Measurements from ENCODE around the gene IL25.
"Not testable (repeated sequence)": the region's sequence is repeated elsewhere in the genome, so short reads cannot be mapped to it uniquely, and the experiment has no call there.

IL25 gene

GRCh38 chr14:23376482-23377197 is 4.0 kb downstream of the IL25 start, which contains the start of gene CMTM5:
TSS of gene CMTM5 (plus strand) at chr14:23377046. CDS start at chr14:23377252, 206 bp downstream.
- DNase-seq = peak; percentile 94

GRCh38 chr14:23377198-23377550 is 4.6 kb downstream of the IL25 start:
- DNase-seq = no peak

DNA sequence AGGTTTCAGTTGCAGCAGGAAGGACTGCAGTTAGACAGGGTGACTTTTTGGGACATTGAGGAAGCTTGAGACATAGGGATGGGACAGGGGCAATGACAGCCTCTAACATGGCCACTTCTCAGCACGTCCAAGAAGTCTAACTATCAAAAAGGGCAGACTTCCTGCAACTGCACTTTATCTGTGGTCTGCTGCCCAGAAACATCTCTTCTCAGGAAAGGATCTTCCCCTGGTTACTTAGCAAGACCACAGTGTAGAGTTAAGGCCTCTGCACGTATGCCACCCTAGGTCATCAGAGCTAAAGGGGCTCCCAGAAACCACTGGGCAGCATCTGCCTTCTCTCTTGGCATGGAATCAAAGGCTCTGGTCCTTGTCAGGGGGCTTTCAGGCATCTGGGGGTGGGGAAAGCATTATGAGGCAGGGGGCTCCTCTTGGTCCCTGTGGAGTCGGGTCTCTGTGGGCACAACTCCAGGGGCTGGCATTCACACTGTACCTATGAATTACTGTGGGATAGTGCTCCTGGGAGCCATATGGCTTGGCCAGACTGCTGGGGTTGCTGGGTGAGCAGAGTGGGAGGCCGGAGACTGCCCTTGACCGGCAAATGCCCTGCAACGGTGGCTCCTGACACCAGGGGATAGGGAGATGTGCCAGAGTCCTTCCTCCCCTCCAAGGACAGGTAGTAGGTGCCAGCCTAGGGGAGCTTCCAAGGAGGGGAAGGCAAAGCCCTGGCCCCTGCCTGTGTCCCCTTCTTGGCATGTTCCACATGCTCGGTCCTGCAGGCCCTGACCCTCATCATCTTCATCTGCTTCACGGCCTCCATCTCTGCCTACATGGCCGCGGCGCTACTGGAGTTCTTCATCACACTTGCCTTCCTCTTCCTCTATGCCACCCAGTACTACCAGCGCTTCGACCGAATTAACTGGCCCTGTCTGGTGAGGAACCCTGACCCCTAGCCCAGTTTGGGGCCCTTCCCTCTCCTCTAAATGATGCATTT is 5.3 kb downstream of the IL25 start:
- no peak for DNase-seq

- DNase-seq = no peak
These were observed 6.1 kb downstream of the IL25 start for GRCh38 chr14:23378612-23379220.

- DNase-seq = peak; percentile 37
These were observed 7.0 kb downstream of the IL25 start for GRCh38 chr14:23379366-23380196.

DNA sequence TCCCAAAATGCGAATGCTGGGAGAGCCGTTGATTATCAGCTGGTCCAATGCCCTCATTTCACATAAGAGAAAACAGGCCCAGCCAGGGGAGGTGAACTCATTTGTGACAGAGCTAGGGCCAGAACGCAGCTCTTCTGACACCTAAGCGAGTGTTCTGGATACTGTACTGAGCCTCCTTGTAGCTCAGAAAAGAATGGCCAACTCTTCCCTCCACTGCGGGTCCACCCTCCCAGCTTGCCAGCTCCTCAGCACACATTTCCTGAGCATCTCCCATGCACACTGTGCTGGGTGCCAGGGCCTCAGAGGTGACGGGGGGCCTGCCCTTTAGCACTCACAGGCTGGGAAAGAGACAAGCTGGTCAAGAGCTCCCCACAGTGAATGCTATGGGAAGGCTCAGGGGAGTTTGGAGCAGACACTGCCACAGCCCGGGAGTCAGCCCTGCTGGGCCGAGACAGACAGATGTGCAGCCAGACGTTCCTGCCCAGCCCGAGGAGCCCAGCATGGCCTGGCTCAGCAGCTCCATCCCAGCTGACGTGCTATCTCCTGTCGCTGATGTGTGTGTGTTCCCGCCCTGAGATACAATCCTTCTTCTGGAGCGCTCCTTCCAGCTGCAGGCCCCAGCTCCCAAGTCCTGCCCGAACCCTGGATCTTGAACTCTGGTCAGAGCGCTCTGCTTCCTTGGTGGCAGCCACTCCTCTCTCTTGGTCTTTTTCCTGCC is 7.7 kb downstream of the IL25 start:
- DNase-seq = peak; percentile 4

DNA sequence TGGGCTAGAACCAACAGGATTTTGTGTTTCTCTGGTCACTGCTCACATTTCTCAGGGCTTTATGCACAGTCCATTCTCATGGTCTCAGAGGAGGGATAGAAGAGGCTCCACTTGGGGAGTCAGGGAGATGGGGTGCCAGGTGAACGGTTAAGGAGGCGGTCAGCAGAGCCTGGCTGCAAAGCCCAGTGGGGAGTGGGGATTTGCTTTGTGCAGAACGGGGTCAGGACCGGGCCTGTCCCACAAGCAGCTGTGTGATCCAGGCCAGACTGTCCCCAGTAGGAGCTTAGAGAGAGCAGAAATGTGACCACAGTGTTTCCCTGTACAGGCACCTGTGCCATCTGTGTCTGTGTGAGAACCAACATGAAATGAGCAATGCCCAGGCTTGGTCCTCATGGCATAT is 8.4 kb downstream of the IL25 start:
- no peak for DNase-seq

DNA sequence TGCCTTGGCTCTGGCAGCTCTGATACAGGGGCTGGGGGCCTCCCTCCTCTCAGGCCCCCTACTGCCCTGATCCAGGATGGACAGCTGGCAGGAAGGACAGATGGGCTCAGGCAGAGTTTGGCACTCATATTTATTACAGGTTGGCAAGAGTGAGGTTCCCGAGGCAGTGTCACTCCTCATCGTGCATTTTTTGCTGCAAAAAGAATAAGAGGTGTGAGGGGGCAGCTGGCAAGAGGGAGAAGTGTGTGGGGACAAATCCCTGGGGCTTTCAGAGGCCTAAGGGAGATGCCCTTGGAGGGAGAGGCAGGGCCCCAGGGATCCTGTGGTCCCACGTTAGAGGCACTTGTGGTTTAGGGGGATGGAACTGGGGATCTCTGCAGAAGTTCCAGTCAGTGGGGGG is 9.3 kb downstream of the IL25 start:
- DNase-seq = no peak

DNA sequence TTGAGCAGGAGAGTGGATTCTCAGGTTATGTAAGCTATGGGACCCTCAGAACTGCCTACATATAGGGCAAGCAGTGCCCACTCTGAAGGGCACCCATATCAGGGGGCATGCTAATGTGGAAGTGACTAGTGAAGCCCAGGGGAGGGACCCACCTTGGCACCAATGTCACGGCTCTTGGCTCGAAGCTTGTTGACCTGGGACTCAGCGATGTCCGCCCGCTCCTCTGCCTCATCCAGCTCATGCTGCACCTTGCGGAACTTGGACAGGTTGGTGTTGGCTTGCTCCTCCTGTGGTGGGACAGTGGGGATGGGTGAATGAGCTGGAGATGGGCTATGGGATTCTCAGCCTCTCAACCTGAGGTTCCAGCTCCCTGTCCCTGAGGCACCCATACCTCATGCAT is 9.7 kb downstream of the IL25 start:
- no peak for DNase-seq

GRCh38 chr14:23382731-23383440 is 10.3 kb downstream of the IL25 start:
- DNase-seq = no peak

DNA sequence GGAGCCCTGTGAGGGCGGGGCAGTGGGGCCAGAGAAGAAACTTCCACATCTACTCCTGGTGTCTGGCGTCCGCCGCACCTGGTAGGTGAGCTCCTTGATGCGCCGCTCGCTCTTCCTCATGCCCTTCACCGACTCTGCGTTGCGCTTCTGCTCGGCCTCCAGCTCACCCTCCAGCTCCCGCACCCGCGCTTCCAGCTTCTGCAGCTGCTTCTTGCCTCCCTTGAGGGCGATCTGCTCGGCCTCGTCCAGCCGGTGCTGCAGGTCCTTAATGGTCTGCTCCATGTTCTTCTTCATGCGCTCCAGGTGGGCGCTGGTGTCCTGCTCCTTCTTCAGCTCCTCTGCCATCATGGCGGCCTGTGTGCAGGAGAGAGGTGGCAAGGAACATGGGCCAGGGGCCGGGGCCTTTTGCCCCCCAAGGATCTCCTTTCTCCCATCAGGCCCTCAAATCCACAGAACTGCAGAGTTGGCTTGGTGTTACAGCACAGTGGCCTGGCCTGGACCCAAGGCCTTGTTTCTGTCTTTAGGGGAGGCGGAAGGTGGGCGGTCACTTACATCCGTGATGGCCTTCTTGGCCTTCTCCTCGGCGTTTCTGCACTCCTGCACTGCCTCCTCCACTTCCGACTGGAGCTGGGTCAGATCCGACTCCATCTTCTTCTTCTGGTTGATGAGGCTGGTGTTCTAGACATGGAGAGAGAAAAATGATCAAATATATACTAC is 11.9 kb downstream of the IL25 start:
- DNase-seq = no peak

DNA sequence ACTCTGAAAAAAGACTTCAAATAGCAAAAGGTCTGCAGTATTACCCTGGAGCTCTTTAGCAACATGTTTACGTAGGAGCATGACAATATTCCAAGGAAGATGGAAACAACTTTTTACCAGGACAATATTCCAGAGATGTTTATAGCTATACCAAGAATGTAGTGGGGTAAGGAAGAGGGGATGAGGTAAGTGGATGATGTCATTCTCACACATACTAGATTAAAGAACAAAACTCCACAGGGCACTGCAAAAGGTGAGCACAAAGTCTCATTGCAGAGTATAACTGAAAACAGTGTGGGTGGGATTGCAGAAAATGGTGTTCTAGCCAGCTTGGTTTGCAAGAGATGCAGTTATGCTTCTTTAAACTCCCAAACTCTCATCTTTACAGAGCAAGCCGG is 12.6 kb downstream of the IL25 start:
- no peak for DNase-seq

GRCh38 chr14:23385642-23386265 is 13.1 kb downstream of the IL25 start:
- DNase-seq = no peak

DNA sequence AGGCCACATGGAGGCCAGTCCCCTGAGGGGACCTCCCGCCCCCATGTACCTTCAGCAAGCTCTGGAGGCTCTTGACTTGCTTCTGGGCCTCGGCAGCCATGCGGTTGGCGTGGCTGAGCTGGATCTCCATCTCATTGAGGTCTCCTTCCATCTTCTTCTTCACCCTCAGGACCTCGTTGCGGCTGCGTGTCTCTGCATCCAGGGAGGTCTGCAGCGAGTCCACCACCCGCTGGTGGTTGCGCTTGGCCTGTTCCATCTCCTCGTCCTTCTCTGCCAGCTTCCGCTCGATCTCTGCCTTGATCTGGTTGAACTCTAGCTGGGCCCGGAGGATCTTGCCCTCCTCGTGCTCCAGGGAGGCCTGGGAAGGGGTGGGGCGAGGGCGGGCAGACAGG is 13.7 kb downstream of the IL25 start:
- not testable (repeated sequence) for DNase-seq

GRCh38 chr14:23386999-23387398 is 14.4 kb downstream of the IL25 start:
- DNase-seq = no peak

- no peak for DNase-seq
These were observed 15.6 kb downstream of the IL25 start for GRCh38 chr14:23387916-23388882.

- no peak for DNase-seq
These were observed 16.4 kb downstream of the IL25 start for GRCh38 chr14:23388996-23389395.

- no peak for DNase-seq
These were observed 16.8 kb downstream of the IL25 start for GRCh38 chr14:23389396-23389795.

DNA sequence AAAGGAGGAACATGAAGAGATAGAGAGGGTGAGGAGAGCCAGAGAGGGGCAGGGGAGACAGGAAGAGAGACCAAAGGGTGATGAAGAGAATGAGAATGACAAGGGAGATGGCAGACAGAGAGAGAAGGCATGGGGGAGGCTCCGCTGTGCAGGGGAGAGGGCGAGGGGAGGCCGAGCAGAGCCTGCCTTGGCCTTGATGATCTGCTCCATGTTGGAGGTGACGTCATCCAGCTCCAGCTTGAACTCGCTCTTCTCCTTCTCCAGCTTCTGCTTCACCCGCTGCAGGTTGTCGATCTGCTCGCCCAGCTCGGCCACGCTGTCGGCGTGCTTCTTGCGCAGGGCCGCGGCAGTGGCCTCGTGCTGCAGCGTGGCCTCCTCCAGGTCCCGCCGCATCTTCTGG is 17.3 kb downstream of the IL25 start:
- not testable (repeated sequence) for DNase-seq
